ENCODE results near the gene SSBP3. TPM values are rescaled to one million over a fixed set of nuclear protein-coding genes. Genes with fewer than 3 reads are reported as not detected.

Gene SSBP3
- total RNA-seq, 4 donors from 2014 or later: 32.0 to 70.2 (median 60.3) TPM

DNA sequence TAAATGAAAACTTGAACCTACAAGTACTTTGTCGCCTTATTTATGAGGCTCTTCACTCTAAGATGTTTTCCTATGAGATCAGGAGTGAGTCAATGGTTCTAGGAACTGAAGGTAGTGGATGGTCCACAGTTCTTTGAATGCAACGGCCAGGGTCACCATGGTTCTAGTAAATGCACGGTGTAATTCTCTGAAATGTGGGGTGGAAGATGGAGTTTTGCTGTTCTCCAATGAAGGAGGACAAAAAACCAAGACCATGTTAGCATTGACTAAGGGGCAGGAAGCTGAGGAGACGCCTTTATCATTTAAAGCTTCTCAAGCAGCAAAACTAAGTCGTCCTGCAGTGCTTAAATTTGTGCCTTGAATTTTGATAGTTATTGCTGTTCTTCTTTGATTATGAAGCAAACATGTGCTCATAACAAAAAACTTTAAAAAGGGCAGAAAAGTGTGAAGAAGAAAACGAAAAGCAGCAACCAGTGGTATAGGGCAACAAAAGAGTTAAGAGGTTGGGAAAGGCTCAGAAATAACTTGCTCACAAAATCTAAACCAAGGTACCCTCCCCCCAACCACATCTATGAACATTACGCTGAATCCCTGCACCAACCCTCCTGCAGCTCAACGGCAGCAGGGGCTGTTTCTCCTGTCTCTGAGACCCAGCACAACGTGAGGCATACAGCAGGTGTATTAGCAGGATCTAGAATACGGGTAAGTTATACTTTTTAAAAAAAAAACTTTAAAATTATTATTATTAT lies 121.2 kb downstream of the SSBP3 start:
- Histone ChIP-seq H3K27ac (peak overlapping the region; percentile 62 to 92 (median 80)), H3K4me1 (peaks cover 0 to 83% (median 51%) of the 10 kb centered on the region in 4 donors), H3K27me3 (no peaks in the 10 kb centered on the region), H3K36me3 (peaks cover 0 to 8% (median 0%) of the 10 kb centered on the region in 3 donors), H3K4me3 (no peak overlapping the region), H3K9me3 (no peaks in the 10 kb centered on the region)
- TF ChIP-seq POLR2A (IDR thresholded peaks at IDR 0.05) (no peak), EP300 (IDR thresholded peaks at IDR 0.05) (no peak)
- TF ChIP-seq, protein P1, sequence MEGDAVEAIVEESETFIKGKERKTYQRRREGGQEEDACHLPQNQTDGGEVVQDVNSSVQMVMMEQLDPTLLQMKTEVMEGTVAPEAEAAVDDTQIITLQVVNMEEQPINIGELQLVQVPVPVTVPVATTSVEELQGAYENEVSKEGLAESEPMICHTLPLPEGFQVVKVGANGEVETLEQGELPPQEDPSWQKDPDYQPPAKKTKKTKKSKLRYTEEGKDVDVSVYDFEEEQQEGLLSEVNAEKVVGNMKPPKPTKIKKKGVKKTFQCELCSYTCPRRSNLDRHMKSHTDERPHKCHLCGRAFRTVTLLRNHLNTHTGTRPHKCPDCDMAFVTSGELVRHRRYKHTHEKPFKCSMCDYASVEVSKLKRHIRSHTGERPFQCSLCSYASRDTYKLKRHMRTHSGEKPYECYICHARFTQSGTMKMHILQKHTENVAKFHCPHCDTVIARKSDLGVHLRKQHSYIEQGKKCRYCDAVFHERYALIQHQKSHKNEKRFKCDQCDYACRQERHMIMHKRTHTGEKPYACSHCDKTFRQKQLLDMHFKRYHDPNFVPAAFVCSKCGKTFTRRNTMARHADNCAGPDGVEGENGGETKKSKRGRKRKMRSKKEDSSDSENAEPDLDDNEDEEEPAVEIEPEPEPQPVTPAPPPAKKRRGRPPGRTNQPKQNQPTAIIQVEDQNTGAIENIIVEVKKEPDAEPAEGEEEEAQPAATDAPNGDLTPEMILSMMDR (IDR thresholded peaks at IDR 0.05): no peak
- no peak for DNase-seq (ENCODE audit: low spot score in 2 of 2)
- 79 to 83% methylated on average over 10 of the region's 10 CpGs for whole genome bisulfite sequencing, 2 donors

- 82 to 84% methylated on average over 8 of the region's 8 CpGs for WGBS, 2 donors
- DNase-seq (ENCODE audit: low spot score in 2 of 2): no peak
- Histone ChIP-seq H3K4me1 (peaks cover 0 to 83% (median 47%) of the 10 kb centered on the region in 4 donors), H3K36me3 (peaks cover 0 to 8% (median 0%) of the 10 kb centered on the region in 3 donors), H3K27ac (peak overlapping the region in 1 of 4 donors; percentile 49), H3K4me3 (no peak overlapping the region), H3K27me3 (no peaks in the 10 kb centered on the region), H3K9me3 (no peaks in the 10 kb centered on the region)
- no peak for TF ChIP-seq EP300 (IDR thresholded peaks at IDR 0.05)
- TF ChIP-seq POLR2A (IDR thresholded peaks at IDR 0.05): no peak
- TF ChIP-seq, protein P1 (IDR thresholded peaks at IDR 0.05): no peak
Measured at GRCh38 chr1:54283635-54284385, 122.4 kb downstream of the SSBP3 start.

DNA sequence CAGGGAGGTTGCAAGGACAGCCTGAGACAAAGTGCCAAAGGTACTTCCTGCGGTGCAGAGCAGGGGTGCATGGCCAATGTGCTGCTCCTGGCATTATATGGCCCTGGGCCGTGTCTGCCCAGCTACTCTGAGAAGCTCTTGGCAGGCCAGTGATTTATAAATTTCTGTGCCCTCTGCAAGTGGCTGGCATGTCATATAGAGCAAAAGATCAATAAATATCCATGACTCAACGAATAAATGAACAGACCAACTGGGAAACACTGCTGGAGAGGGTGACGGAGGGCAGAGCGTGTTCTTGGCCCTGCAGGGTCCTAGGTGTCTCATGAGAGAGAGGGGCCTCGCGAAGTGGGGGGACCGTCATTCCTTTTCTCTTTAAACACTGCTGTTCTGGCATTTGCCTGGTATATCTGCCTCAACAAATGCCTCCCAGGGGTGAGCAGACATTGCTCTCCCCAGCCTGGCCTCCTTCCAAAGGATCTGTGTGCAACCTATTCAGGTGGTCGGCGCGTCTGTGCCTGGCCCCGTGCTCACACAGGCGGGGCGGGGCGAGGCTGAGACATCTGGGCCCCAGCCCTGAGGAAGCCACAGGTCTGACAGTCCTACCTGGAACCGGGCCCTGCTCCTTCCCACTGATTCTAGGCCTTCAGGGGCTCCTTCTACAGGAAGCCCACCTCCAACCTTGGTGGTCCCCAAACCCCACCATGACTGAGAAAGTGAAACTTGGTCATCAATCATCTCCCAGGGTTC lies 123.9 kb downstream of the SSBP3 start:
- Histone ChIP-seq H3K9me3 (no peaks in the 10 kb centered on the region), H3K4me3 (no peak overlapping the region), H3K4me1 (peaks cover 6 to 83% (median 50%) of the 10 kb centered on the region in 4 donors), H3K27ac (peak overlapping the region in 3 of 4 donors; percentile 31 to 96 (median 52)), H3K36me3 (peaks cover 0 to 8% (median 0%) of the 10 kb centered on the region in 3 donors), H3K27me3 (no peaks in the 10 kb centered on the region)
- DNase-seq (ENCODE audit: low spot score in 2 of 2): no peak
- TF ChIP-seq EP300 (IDR thresholded peaks at IDR 0.05): no peak
- no peak for TF ChIP-seq POLR2A (IDR thresholded peaks at IDR 0.05)
- TF ChIP-seq, protein P1 (IDR thresholded peaks at IDR 0.05): no peak
- WGBS, 2 donors: 82 to 92% methylated on average over 16 of the region's 16 CpGs

GRCh38 chr1:54280651-54281050 lies 125.5 kb downstream of the SSBP3 start:
- Histone ChIP-seq H3K9me3 (no peaks in the 10 kb centered on the region), H3K27ac (peak overlapping the region; percentile 52 to 98 (median 89)), H3K4me1 (peaks cover 6 to 83% (median 49%) of the 10 kb centered on the region in 4 donors), H3K4me3 (no peak overlapping the region), H3K27me3 (no peaks in the 10 kb centered on the region), H3K36me3 (peaks cover 0 to 8% (median 0%) of the 10 kb centered on the region in 3 donors)
- no peak for DNase-seq (ENCODE audit: low spot score in 2 of 2)
- 81 to 84% methylated on average over 12 of the region's 12 CpGs for WGBS, 2 donors
- TF ChIP-seq, protein P1 (IDR thresholded peaks at IDR 0.05): no peak
- TF ChIP-seq EP300 (IDR thresholded peaks at IDR 0.05): no peak
- no peak for TF ChIP-seq POLR2A (IDR thresholded peaks at IDR 0.05)

Data from tibial nerve (tissue), 4 donors.